Activated T-cell treated with anti-CD3 and anti-CD28 coated beads, Interleukin-2, amount 50 U/mL, for 4 hours (primary cell): ENCODE measurements around the gene CYP27C1. TPM values are rescaled to one million over a fixed set of nuclear protein-coding genes. Genes with fewer than 3 reads are reported as not detected.
A peak's percentile ranks its signal among the peaks of the same experiment; 100 is the strongest.
"Not testable (repeated sequence)": the region's sequence is repeated elsewhere in the genome, so short reads cannot be mapped to it uniquely, and the experiment has no call there.

ENCODE experiments used
- ATAC-seq, 2 donors: fragments of 200-7000 bp; cut with Tn5 transposase; one replicate each; pipeline ENCODE4 v1.10.0; 2021
- DNase-seq: peaks from one replicate; pipeline ENCODE4 v3.0.0-alpha.2; 2020
- H3K27me3 Mint-ChIP-seq: one replicate; pipeline ENCODE4 v1.8.0; 2021; ENCODE audit warnings: low read depth, mixed read lengths
- H3K36me3 Mint-ChIP-seq: one replicate; pipeline ENCODE4 v1.8.0; 2022; ENCODE audit warnings: mixed read lengths; ENCODE audit not compliant: insufficient read depth
- H3K4me1 Mint-ChIP-seq: one replicate; pipeline ENCODE4 v1.8.0; 2021; ENCODE audit warnings: low read depth, mixed read lengths
- H3K4me3 Mint-ChIP-seq: one replicate; pipeline ENCODE4 v1.8.0; 2021; ENCODE audit warnings: mild to moderate bottlenecking, moderate library complexity, mixed read lengths
- H3K9me3 Mint-ChIP-seq: one replicate; pipeline ENCODE4 v1.8.0; 2021; ENCODE audit warnings: mixed read lengths
- total RNA-seq, 3 donors: library from RNA; stranded (reverse); gene quantifications; one replicate each; pipeline ENCODE4 v1.2.1, GENCODE V29; 2021

The CYP27C1 gene
- not detected for total RNA-seq

- H3K4me3 Mint-ChIP-seq = peak within 1 kb of the TSS; percentile 78
- peaks cover 17% of the 10 kb centered on the region for H3K4me1 Mint-ChIP-seq
- H3K9me3 Mint-ChIP-seq = peaks cover 7% of the 10 kb centered on the region
- peaks cover 61% of the 10 kb centered on the region for H3K27me3 Mint-ChIP-seq
- no peaks in the 10 kb centered on the region for H3K36me3 Mint-ChIP-seq
- ATAC-seq (peak; percentile 55 to 64), DNase-seq (no peak)
These were observed at the start of gene CYP27C1 for GRCh38 chr2:127220102-127220767. TSS of gene CYP27C1 (minus strand) at chr2:127220299. CDS start at chr2:127220270, 29 bp downstream.

GRCh38 chr2:127261804-127262406 is 41.8 kb upstream of the CYP27C1 start:
- ATAC-seq (no peak), DNase-seq (no peak)
- H3K4me1 Mint-ChIP-seq = no peaks in the 10 kb centered on the region
- no peaks in the 10 kb centered on the region for H3K9me3 Mint-ChIP-seq
- H3K27me3 Mint-ChIP-seq = no peaks in the 10 kb centered on the region
- peaks cover 41% of the 10 kb centered on the region for H3K36me3 Mint-ChIP-seq
- no peak overlapping the region for H3K4me3 Mint-ChIP-seq

GRCh38 chr2:127259355-127259754 is 39.3 kb upstream of the CYP27C1 start:
- H3K36me3 Mint-ChIP-seq = peaks cover 38% of the 10 kb centered on the region
- no peak for ATAC-seq

GRCh38 chr2:127256866-127257265 is 36.8 kb upstream of the CYP27C1 start:
- DNase-seq (no peak), ATAC-seq (no peak)
- no peaks in the 10 kb centered on the region for H3K9me3 Mint-ChIP-seq
- no peaks in the 10 kb centered on the region for H3K4me1 Mint-ChIP-seq
- no peaks in the 10 kb centered on the region for H3K27me3 Mint-ChIP-seq
- H3K4me3 Mint-ChIP-seq = no peak overlapping the region
- peaks cover 34% of the 10 kb centered on the region for H3K36me3 Mint-ChIP-seq

More at GRCh38 chr2:127259355-127259754, 39.3 kb upstream of the CYP27C1 start:
- Mint-ChIP-seq H3K9me3 (no peaks in the 10 kb centered on the region), H3K27me3 (no peaks in the 10 kb centered on the region), H3K4me1 (no peaks in the 10 kb centered on the region), H3K4me3 (no peak overlapping the region)
- no peak for DNase-seq

GRCh38 chr2:127256381-127256780 is 36.3 kb upstream of the CYP27C1 start:
- ATAC-seq = no peak
- no peaks in the 10 kb centered on the region for H3K9me3 Mint-ChIP-seq

GRCh38 chr2:127255721-127256120 is 35.6 kb upstream of the CYP27C1 start:
- DNase-seq (no peak), ATAC-seq (no peak)
- no peaks in the 10 kb centered on the region for H3K4me1 Mint-ChIP-seq
- H3K36me3 Mint-ChIP-seq = peaks cover 30% of the 10 kb centered on the region
- H3K9me3 Mint-ChIP-seq = no peaks in the 10 kb centered on the region
- no peaks in the 10 kb centered on the region for H3K27me3 Mint-ChIP-seq
- H3K4me3 Mint-ChIP-seq = no peak overlapping the region

More at GRCh38 chr2:127256381-127256780, 36.3 kb upstream of the CYP27C1 start:
- no peak for DNase-seq
- Mint-ChIP-seq H3K4me3 (no peak overlapping the region), H3K4me1 (no peaks in the 10 kb centered on the region), H3K27me3 (no peaks in the 10 kb centered on the region), H3K36me3 (peaks cover 35% of the 10 kb centered on the region)

GRCh38 chr2:127255146-127255545 is 35.0 kb upstream of the CYP27C1 start:
- no peaks in the 10 kb centered on the region for H3K27me3 Mint-ChIP-seq
- no peaks in the 10 kb centered on the region for H3K9me3 Mint-ChIP-seq
- ATAC-seq = no peak
- no peaks in the 10 kb centered on the region for H3K4me1 Mint-ChIP-seq
- no peak for DNase-seq
- peaks cover 29% of the 10 kb centered on the region for H3K36me3 Mint-ChIP-seq
- no peak overlapping the region for H3K4me3 Mint-ChIP-seq

GRCh38 chr2:127254386-127254981 is 34.4 kb upstream of the CYP27C1 start:
- H3K4me1 Mint-ChIP-seq = no peaks in the 10 kb centered on the region
- H3K36me3 Mint-ChIP-seq = peaks cover 24% of the 10 kb centered on the region
- H3K4me3 Mint-ChIP-seq = no peak overlapping the region
- H3K9me3 Mint-ChIP-seq = no peaks in the 10 kb centered on the region
- H3K27me3 Mint-ChIP-seq = no peaks in the 10 kb centered on the region
- no peak for ATAC-seq
- no peak for DNase-seq

- ATAC-seq, H3K4me1 Mint-ChIP-seq, H3K4me3 Mint-ChIP-seq, DNase-seq, H3K27me3 Mint-ChIP-seq: not testable (repeated sequence)
- Mint-ChIP-seq H3K9me3 (peaks cover 22% of the 10 kb centered on the region), H3K36me3 (peaks cover 21% of the 10 kb centered on the region)
These were observed 21.1 kb upstream of the CYP27C1 start for GRCh38 chr2:127241184-127241583.

- Mint-ChIP-seq H3K4me1 (no peaks in the 10 kb centered on the region), H3K36me3 (peaks cover 21% of the 10 kb centered on the region), H3K4me3 (no peak overlapping the region), H3K27me3 (no peaks in the 10 kb centered on the region), H3K9me3 (peaks cover 22% of the 10 kb centered on the region)
- ATAC-seq = no peak
- no peak for DNase-seq
These were observed 19.3 kb upstream of the CYP27C1 start for GRCh38 chr2:127239395-127239794.

- not testable (repeated sequence) for DNase-seq, ATAC-seq, H3K4me1 Mint-ChIP-seq, H3K27me3 Mint-ChIP-seq, H3K4me3 Mint-ChIP-seq
- Mint-ChIP-seq H3K36me3 (peaks cover 21% of the 10 kb centered on the region), H3K9me3 (peaks cover 22% of the 10 kb centered on the region)
These were observed 17.7 kb upstream of the CYP27C1 start for GRCh38 chr2:127237768-127238167.

GRCh38 chr2:127235082-127235702 is 15.1 kb upstream of the CYP27C1 start:
- H3K36me3 Mint-ChIP-seq = peaks cover 11% of the 10 kb centered on the region
- ATAC-seq (no peak), DNase-seq (no peak)
- no peaks in the 10 kb centered on the region for H3K27me3 Mint-ChIP-seq
- H3K9me3 Mint-ChIP-seq = peaks cover 11% of the 10 kb centered on the region
- no peak overlapping the region for H3K4me3 Mint-ChIP-seq
- no peaks in the 10 kb centered on the region for H3K4me1 Mint-ChIP-seq

GRCh38 chr2:127233710-127234109 is 13.6 kb upstream of the CYP27C1 start:
- H3K4me3 Mint-ChIP-seq = no peak overlapping the region
- ATAC-seq (no peak), DNase-seq (no peak)
- H3K36me3 Mint-ChIP-seq = peaks cover 7% of the 10 kb centered on the region
- H3K9me3 Mint-ChIP-seq = peaks cover 7% of the 10 kb centered on the region
- H3K27me3 Mint-ChIP-seq = peaks cover 2% of the 10 kb centered on the region
- no peaks in the 10 kb centered on the region for H3K4me1 Mint-ChIP-seq

GRCh38 chr2:127231130-127231865 is 11.2 kb upstream of the CYP27C1 start:
- no peak overlapping the region for H3K4me3 Mint-ChIP-seq
- H3K4me1 Mint-ChIP-seq = peaks cover 6% of the 10 kb centered on the region
- peaks cover 5% of the 10 kb centered on the region for H3K9me3 Mint-ChIP-seq
- no peak for ATAC-seq
- H3K27me3 Mint-ChIP-seq = peaks cover 13% of the 10 kb centered on the region
- peaks cover 1% of the 10 kb centered on the region for H3K36me3 Mint-ChIP-seq
- DNase-seq = no peak
